Stimulated activated CD8-positive, alpha-beta memory T cell treated with anti-CD3 and anti-CD28 coated beads, Interleukin-7, amount 100 ng/mL, for 48 hours (primary cell): ENCODE results near the gene BST1.

Experiments
- DNase-seq, 2 donors: peaks; one replicate each; pipeline ENCODE4 v3.0.0-alpha.2; 2020; ENCODE audit warnings: low read depth in 1 of 2; ENCODE audit errors: extremely low read depth in 1 of 2

Gene BST1

GRCh38 chr4:15776871-15777648 is 74.2 kb downstream of the BST1 start:
- DNase-seq, result no peak

- DNase-seq, result no peak
Measured at GRCh38 chr4:15777697-15778288, 74.9 kb downstream of the BST1 start.

- DNase-seq, result peak; percentile 33 to 52
Measured at GRCh38 chr4:15778289-15779241, 75.7 kb downstream of the BST1 start, which contains the start of gene CD38. TSS of gene CD38 (plus strand) at chr4:15778328. CDS start at chr4:15778415, 87 bp downstream.

- no peak for DNase-seq
Measured at GRCh38 chr4:15779306-15779705, 76.4 kb downstream of the BST1 start.

- no peak for DNase-seq
Measured at GRCh38 chr4:15779809-15780208, 76.9 kb downstream of the BST1 start.

GRCh38 chr4:15781427-15782095 is 78.7 kb downstream of the BST1 start:
- peak in 1 of 2 donors; percentile 29 for DNase-seq
